ENCODE results near the gene SH3PXD2B. TPM values are rescaled to one million over a fixed set of nuclear protein-coding genes. Genes with fewer than 3 reads are reported as not detected.

SH3PXD2B gene
- total RNA-seq, 1 experiment from 2014 or later: 27.5 TPM

DNA sequence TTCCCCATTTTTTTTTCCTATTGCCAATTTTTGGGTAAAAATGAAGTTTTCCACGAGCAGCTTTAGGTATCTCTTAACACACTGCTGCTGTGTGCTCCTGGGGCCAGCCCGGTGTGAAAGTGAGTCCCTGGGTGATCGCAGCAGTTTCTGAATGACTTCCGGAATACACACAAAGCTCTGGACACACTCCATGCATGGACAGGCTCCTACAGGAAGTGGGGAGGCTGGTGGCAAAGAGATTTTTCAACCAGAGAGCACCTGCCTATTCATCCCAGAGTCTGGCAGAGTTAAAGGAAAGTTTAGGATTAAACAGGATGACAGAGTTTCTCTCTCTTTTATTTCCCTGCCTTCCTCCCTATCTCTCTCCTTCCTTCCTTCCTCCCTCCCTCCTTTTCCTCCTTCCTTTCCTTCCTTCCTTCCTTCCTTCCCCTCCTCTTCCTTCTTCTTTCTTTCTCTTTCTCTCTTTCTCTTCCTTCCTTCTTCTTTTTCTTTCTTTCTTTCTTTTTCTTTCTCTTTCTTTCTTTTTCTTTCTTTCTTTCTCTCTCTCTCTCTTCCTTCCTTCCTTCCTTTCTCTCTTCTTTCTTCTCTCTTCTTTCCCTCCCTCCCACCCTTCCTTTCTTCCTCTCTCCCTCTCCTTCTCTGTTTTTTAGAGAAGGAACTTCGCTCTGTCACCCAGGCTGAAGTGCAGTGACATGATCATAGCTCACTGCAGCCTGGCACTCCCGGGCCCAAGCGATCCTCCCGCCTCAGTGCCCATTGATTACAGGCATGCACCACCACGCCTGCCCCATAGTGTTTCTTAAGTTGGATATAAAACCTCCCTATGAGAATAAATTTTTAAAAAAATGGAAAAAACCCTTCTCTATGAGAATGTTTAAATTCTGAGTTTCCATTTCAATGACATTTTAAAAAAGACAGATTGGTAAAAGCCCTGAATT lies 132.0 kb downstream of the SH3PXD2B start:
- no peak overlapping the region for H3K9ac ChIP-seq (ENCODE audit: low read length)
- no peak overlapping the region for H2AFZ ChIP-seq (ENCODE audit: low read depth, low read length, poor library complexity, severe bottlenecking)
- no peaks in the 10 kb centered on the region for H3K9me2 ChIP-seq (ENCODE audit: insufficient read depth)
- ATAC-seq (no peak), DNase-seq (ENCODE audit: low read depth, low spot score) (no peak)
- H3K27me3 ChIP-seq (ENCODE audit: insufficient read depth, low read length): no peaks in the 10 kb centered on the region
- no peak overlapping the region for H3K27ac ChIP-seq (ENCODE audit: low read depth, low read length)
- H4K20me1 ChIP-seq (ENCODE audit: insufficient read depth): no peaks in the 10 kb centered on the region
- no peaks in the 10 kb centered on the region for H3K79me2 ChIP-seq (ENCODE audit: insufficient read depth, low read length)
- POLR2A ChIA-PET: no interaction called here
- H3K4me3 ChIP-seq (replicated peaks in 1 of 2; ENCODE audit: low read depth in 1 of 2, low read length in 2 of 2): no peak overlapping the region
- CTCF ChIA-PET: no interaction called here
- no TSS peak for BruUV-seq (replicated peaks)
- TF ChIP-seq ELF1 (IDR thresholded peaks at IDR 0.05; ENCODE audit: borderline replicate concordance, low read depth) (no peak), REST (IDR thresholded peaks at IDR 0.05; ENCODE audit: low read depth) (no peak), CBX3 (IDR thresholded peaks at IDR 0.05; ENCODE audit: low read depth) (no peak), POLR2A (IDR thresholded peaks at IDR 0.05; ENCODE audit: borderline replicate concordance, extremely low read depth, insufficient read depth, insufficient read length) (no peak)
- TF ChIP-seq, protein P1, sequence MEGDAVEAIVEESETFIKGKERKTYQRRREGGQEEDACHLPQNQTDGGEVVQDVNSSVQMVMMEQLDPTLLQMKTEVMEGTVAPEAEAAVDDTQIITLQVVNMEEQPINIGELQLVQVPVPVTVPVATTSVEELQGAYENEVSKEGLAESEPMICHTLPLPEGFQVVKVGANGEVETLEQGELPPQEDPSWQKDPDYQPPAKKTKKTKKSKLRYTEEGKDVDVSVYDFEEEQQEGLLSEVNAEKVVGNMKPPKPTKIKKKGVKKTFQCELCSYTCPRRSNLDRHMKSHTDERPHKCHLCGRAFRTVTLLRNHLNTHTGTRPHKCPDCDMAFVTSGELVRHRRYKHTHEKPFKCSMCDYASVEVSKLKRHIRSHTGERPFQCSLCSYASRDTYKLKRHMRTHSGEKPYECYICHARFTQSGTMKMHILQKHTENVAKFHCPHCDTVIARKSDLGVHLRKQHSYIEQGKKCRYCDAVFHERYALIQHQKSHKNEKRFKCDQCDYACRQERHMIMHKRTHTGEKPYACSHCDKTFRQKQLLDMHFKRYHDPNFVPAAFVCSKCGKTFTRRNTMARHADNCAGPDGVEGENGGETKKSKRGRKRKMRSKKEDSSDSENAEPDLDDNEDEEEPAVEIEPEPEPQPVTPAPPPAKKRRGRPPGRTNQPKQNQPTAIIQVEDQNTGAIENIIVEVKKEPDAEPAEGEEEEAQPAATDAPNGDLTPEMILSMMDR (IDR thresholded peaks at IDR 0.05 in 2 of 3, conservative IDR thresholded peaks at IDR 0.05 in 1 of 3; ENCODE audit: borderline replicate concordance in 1 of 3, insufficient read depth in 1 of 3, low read depth in 2 of 3, low read length in 2 of 3): no peak
- H3K4me2 ChIP-seq (ENCODE audit: low read length): no peak overlapping the region
- H3K4me1 ChIP-seq (ENCODE audit: control insufficient read depth in 1 of 2, insufficient read depth in 2 of 2, low read length in 2 of 2): no peaks in the 10 kb centered on the region
- RAD21 ChIA-PET (ENCODE audit: low non-redundant PET in 1 of 2, low total read pairs in 2 of 2, uncharacterized antibody in 2 of 2, unreplicated experiment in 2 of 2): no interaction called here
- intact Hi-C loops (cut with micrococcal nuclease): no loop called here
- H3K9me3 ChIP-seq (ENCODE audit: control insufficient read depth in 1 of 2, insufficient read depth in 1 of 2, low read depth in 1 of 2, low read length in 2 of 2): no peaks in the 10 kb centered on the region
- no peaks in the 10 kb centered on the region for H3K36me3 ChIP-seq (ENCODE audit: control insufficient read depth in 1 of 2, insufficient read depth in 2 of 2, low read length in 2 of 2)

All from HCT116 (cell line).